WTC11 (cell line): ENCODE measurements around the gene ARHGAP45.

Experiments
- CREM ChIP-seq: sonication (generic); formaldehyde crosslinking; IDR thresholded peaks from 2 replicates; pipeline ENCODE4 v1.8.1; 2022; ENCODE audit warnings: mild to moderate bottlenecking, missing genetic modification reagents, moderate library complexity
- CTCF ChIP-seq: fragments of 200-600 bp; IDR thresholded peaks from 2 replicates; pipeline ENCODE4 v1.8.0; 2022; ENCODE audit warnings: antibody characterized with exemption
- ELF4 ChIP-seq: sonication (generic); formaldehyde crosslinking; IDR thresholded peaks from 2 replicates; pipeline ENCODE4 v1.8.1; 2022; ENCODE audit warnings: low read depth, mild to moderate bottlenecking, moderate library complexity, missing genetic modification reagents
- HMGXB4 ChIP-seq: sonication (generic); formaldehyde crosslinking; IDR thresholded peaks from 2 replicates; pipeline ENCODE4 v1.8.1; 2023; ENCODE audit warnings: mild to moderate bottlenecking, moderate library complexity, missing genetic modification reagents

GRCh38 chr19:1134431-1134830 is 67.5 kb downstream of the ARHGAP45 start:
- TF ChIP-seq CTCF (no peak), CREM (CRISPR knock-in tag) (no peak), HMGXB4 (CRISPR knock-in tag) (no peak), ELF4 (no peak)
